Loucy (cell line): Measurements from ENCODE around the gene MAB21L4.

Experiments used
- CTCF ChIP-seq: fragments of 200-600 bp; sonication (generic); conservative IDR thresholded peaks from 2 replicates; pipeline ENCODE4 v1.5.1; 2014; ENCODE audit warnings: mild to moderate bottlenecking, antibody characterized with exemption, low read length
- EZH2phosphoT487 ChIP-seq: fragments of 200-600 bp; IDR thresholded peaks from 2 replicates; pipeline ENCODE4 v1.6.1; 2018; ENCODE audit warnings: antibody characterized with exemption, mild to moderate bottlenecking, moderate library complexity, borderline replicate concordance

- no peak for TF ChIP-seq CTCF
- TF ChIP-seq EZH2phosphoT487, result no peak
Measured at GRCh38 chr2:240918258-240919091, 22.5 kb upstream of the MAB21L4 start.
